H9 (cell line): ENCODE data around the gene MYO18A. TPM values are rescaled to one million over a fixed set of nuclear protein-coding genes. Genes with fewer than 3 reads are reported as not detected.

ENCODE experiments used
- DNase-seq: peaks from one replicate; pipeline ENCODE4 v3.0.0-alpha.2; 2017
- H2AFZ ChIP-seq: one replicate; pipeline ENCODE4 v1.6.1; 2013; ENCODE audit warnings: mild to moderate bottlenecking, low read length, control low read depth, moderate library complexity
- H2AK5ac ChIP-seq: 2 replicates; pipeline ENCODE4 v1.6.1; 2013; ENCODE audit warnings: low read length, control low read depth, mixed read lengths; ENCODE audit not compliant: insufficient read length
- H2BK120ac ChIP-seq: one replicate; pipeline ENCODE4 v1.6.1; 2013; ENCODE audit warnings: low read depth, mild to moderate bottlenecking, low read length, control low read depth, inconsistent platforms; ENCODE audit not compliant: poor library complexity, severe bottlenecking
- H2BK12ac ChIP-seq: 2 replicates; pipeline ENCODE4 v1.6.1; 2013; ENCODE audit warnings: low read length, control low read depth, mixed read lengths, low read depth; ENCODE audit not compliant: insufficient read length
- H2BK15ac ChIP-seq: 2 replicates; pipeline ENCODE4 v1.6.1; 2013; ENCODE audit warnings: low read depth, low read length, control low read depth
- H2BK20ac ChIP-seq: one replicate; pipeline ENCODE4 v1.6.1; 2013; ENCODE audit warnings: low read depth, mild to moderate bottlenecking, low read length, control low read depth, inconsistent platforms; ENCODE audit not compliant: poor library complexity, severe bottlenecking
- H2BK5ac ChIP-seq: 2 replicates; pipeline ENCODE4 v1.6.1; 2013; ENCODE audit warnings: low read length, control low read depth, mixed read lengths; ENCODE audit not compliant: insufficient read length
- H3K14ac ChIP-seq: 2 replicates; pipeline ENCODE4 v1.6.1; 2013; ENCODE audit warnings: low read length, control low read depth; ENCODE audit not compliant: insufficient read depth
- H3K18ac ChIP-seq: 2 replicates; pipeline ENCODE4 v1.6.1; 2013; ENCODE audit warnings: low read depth, mild to moderate bottlenecking, mixed read lengths, low read length, control low read depth; ENCODE audit not compliant: insufficient read length
- H3K23ac ChIP-seq: 2 replicates; pipeline ENCODE4 v1.6.1; 2013; ENCODE audit warnings: low read length, control low read depth, mixed read lengths, low read depth; ENCODE audit not compliant: insufficient read length
- H3K23me2 ChIP-seq: 2 replicates; pipeline ENCODE4 v1.6.1; 2013; ENCODE audit warnings: low read depth, mild to moderate bottlenecking, mixed read lengths, low read length, control low read depth; ENCODE audit not compliant: insufficient read length, poor library complexity, severe bottlenecking
- H3K27ac ChIP-seq: 2 replicates; pipeline ENCODE4 v1.5.1; 2013; ENCODE audit warnings: low read length, control low read depth, mixed read lengths, low read depth; ENCODE audit not compliant: insufficient read length
- H3K27me3 ChIP-seq: 2 replicates; pipeline ENCODE4 v1.6.1; 2013; ENCODE audit warnings: low read length, control low read depth, inconsistent platforms; ENCODE audit not compliant: insufficient read depth
- H3K4ac ChIP-seq: 2 replicates; pipeline ENCODE4 v1.6.1; 2013; ENCODE audit warnings: low read depth, mild to moderate bottlenecking, control low read depth, inconsistent platforms, low read length, moderate library complexity
- H3K4me1 ChIP-seq: 2 replicates; pipeline ENCODE4 v1.6.1; 2013; ENCODE audit warnings: low read length, control low read depth, inconsistent platforms; ENCODE audit not compliant: insufficient read depth
- H3K4me2 ChIP-seq: 2 replicates; pipeline ENCODE4 v1.6.1; 2013; ENCODE audit warnings: low read length, control low read depth, mixed read lengths; ENCODE audit not compliant: insufficient read length, insufficient read depth
- H3K56ac ChIP-seq: 2 replicates; pipeline ENCODE4 v1.6.1; 2013; ENCODE audit warnings: low read depth, mild to moderate bottlenecking, mixed read lengths, low read length, control low read depth; ENCODE audit not compliant: insufficient read length
- H3K79me1 ChIP-seq: 2 replicates; pipeline ENCODE4 v1.6.1; 2013; ENCODE audit warnings: low read depth, mild to moderate bottlenecking, moderate library complexity, low read length, control low read depth, inconsistent platforms; ENCODE audit not compliant: insufficient read depth, poor library complexity, severe bottlenecking
- H3K79me2 ChIP-seq: 2 replicates; pipeline ENCODE4 v1.6.1; 2013; ENCODE audit warnings: low read length, control low read depth, inconsistent platforms; ENCODE audit not compliant: insufficient read depth
- H3K9ac ChIP-seq: 2 replicates; pipeline ENCODE4 v1.6.1; 2013; ENCODE audit warnings: low read length, control low read depth, mixed read lengths; ENCODE audit not compliant: insufficient read length; ENCODE audit errors: extremely low read depth
- H3K9me3 ChIP-seq: one replicate; pipeline ENCODE4 v1.6.1; 2013; ENCODE audit warnings: low read depth, low read length, inconsistent platforms; ENCODE audit not compliant: control insufficient read depth
- H3T11ph ChIP-seq: one replicate; pipeline ENCODE4 v1.6.1; 2013; ENCODE audit warnings: mild to moderate bottlenecking, low read length, control low read depth, inconsistent platforms
- H4K20me1 ChIP-seq: one replicate; pipeline ENCODE4 v1.6.1; 2013; ENCODE audit not compliant: control insufficient read depth, insufficient read length, insufficient read depth
- H4K5ac ChIP-seq: 2 replicates; pipeline ENCODE4 v1.6.1; 2013; ENCODE audit warnings: low read depth, mild to moderate bottlenecking, mixed read lengths, low read length, control low read depth; ENCODE audit not compliant: insufficient read length
- H4K8ac ChIP-seq: replicated peaks from 2 replicates; pipeline ENCODE4 v1.6.1; 2013; ENCODE audit warnings: low read length, control low read depth, mixed read lengths, low read depth; ENCODE audit not compliant: insufficient read length
- H4K91ac ChIP-seq: 2 replicates; pipeline ENCODE4 v1.6.1; 2013; ENCODE audit warnings: low read depth, mild to moderate bottlenecking, moderate library complexity, mixed read lengths, low read length, control low read depth; ENCODE audit not compliant: insufficient read length
- H3K27ac Mint-ChIP-seq, 3 experiments: 2 replicates in 2 of 3; 3 replicates in 1 of 3; pipeline ENCODE4 v1.8.0; 2020 to 2021; ENCODE audit warnings: mixed read lengths in 3 of 3, mild to moderate bottlenecking in 1 of 3, moderate library complexity in 1 of 3
- H3K27me3 Mint-ChIP-seq: 2 replicates; pipeline ENCODE4 v1.8.0; 2021; ENCODE audit warnings: low read depth, mild to moderate bottlenecking, moderate library complexity, mixed read lengths
- H3K36me3 Mint-ChIP-seq, 3 experiments: 2 replicates in 2 of 3; 3 replicates in 1 of 3; pipeline ENCODE4 v1.8.0; 2020 to 2021; ENCODE audit warnings: low read depth in 3 of 3, mixed read lengths in 3 of 3; ENCODE audit not compliant: insufficient read depth in 1 of 3
- H3K4me1 Mint-ChIP-seq, 2 experiments: 2 replicates each; pipeline ENCODE4 v1.8.0; 2020; ENCODE audit warnings: mixed read lengths in 2 of 2
- H3K4me3 Mint-ChIP-seq, 2 experiments: 2 replicates in 1 of 2; 3 replicates in 1 of 2; pipeline ENCODE4 v1.8.0; 2020 to 2021; ENCODE audit warnings: mild to moderate bottlenecking in 2 of 2, mixed read lengths in 2 of 2, moderate library complexity in 1 of 2
- H3K9me3 Mint-ChIP-seq, 2 experiments: 2 replicates in 1 of 2; 3 replicates in 1 of 2; pipeline ENCODE4 v1.8.0; 2020; ENCODE audit warnings: mild to moderate bottlenecking in 2 of 2, mixed read lengths in 2 of 2, moderate library complexity in 1 of 2
- CTCF ChIP-seq: fragments of 200-600 bp; sonication (generic); conservative IDR thresholded peaks from 3 replicates; pipeline ENCODE4 v1.8.0; 2021; ENCODE audit warnings: antibody characterized with exemption, mild to moderate bottlenecking
- WGBS: extraction: QIAGEN DNeasy Blood & Tissue Kit; methylation state at CpG from one replicate; pipeline ENCODE4 v1.1.7; 2013; ENCODE audit warnings: missing lambda C conversion rate, low lambda C conversion rate, mixed read lengths; ENCODE audit not compliant: insufficient read length; ENCODE audit errors: extremely low coverage; 5-methylcytosine and 5-hydroxymethylcytosine counted together
- total RNA-seq: library from RNA; stranded (reverse); gene quantifications from 2 replicates; pipeline ENCODE4 v1.2.1, GENCODE V29; 2021

Gene MYO18A
- total RNA-seq, 1 experiment from 2014 or later = 21.6 TPM

GRCh38 chr17:29145289-29146073 lies 34.7 kb downstream of the MYO18A start:
- Histone ChIP-seq H3K4me2 (no peak overlapping the region), H3K14ac (no peak overlapping the region), H3K27me3 (no peaks in the 10 kb centered on the region), H4K5ac (no peak overlapping the region), H2BK15ac (no peak overlapping the region), H2AFZ (no peak overlapping the region), H3K9me3 (no peaks in the 10 kb centered on the region), H3T11ph (no peak overlapping the region), H3K18ac (no peak overlapping the region), H2BK120ac (no peak overlapping the region), H2AK5ac (no peak overlapping the region), H3K79me2 (no peaks in the 10 kb centered on the region), H3K23me2 (no peaks in the 10 kb centered on the region), H4K20me1 (no peaks in the 10 kb centered on the region), H3K56ac (no peak overlapping the region), H2BK20ac (no peak overlapping the region), H3K4ac (no peak overlapping the region), H4K8ac (no peak overlapping the region), H3K9ac (no peak overlapping the region), H3K23ac (no peak overlapping the region), H3K27ac (no peak overlapping the region), H4K91ac (no peak overlapping the region), H3K79me1 (no peaks in the 10 kb centered on the region), H3K4me1 (peaks cover 2% of the 10 kb centered on the region; the same call in 1 of the 2 replicates), H2BK5ac (no peak overlapping the region), H2BK12ac (no peak overlapping the region)
- H3K4me1 Mint-ChIP-seq = peaks cover 44 to 45% of the 10 kb centered on the region in 2 experiments
- DNase-seq = peak; percentile 92
- peak; percentile 72 for TF ChIP-seq CTCF
- peak overlapping the region in 2 of 3 experiments; percentile 51 to 53; a peak in 3 of 7 replicates for H3K27ac Mint-ChIP-seq
- H3K9me3 Mint-ChIP-seq = no peaks in the 10 kb centered on the region; a peak in 1 of 5 replicates
- H3K27me3 Mint-ChIP-seq = no peaks in the 10 kb centered on the region; the same call in 1 of the 2 replicates
- H3K36me3 Mint-ChIP-seq = no peaks in the 10 kb centered on the region
- no peak overlapping the region for H3K4me3 Mint-ChIP-seq
- no CpG with 5 or more reads among the region's 12 CpGs for WGBS
